PC-9 (cell line): ENCODE measurements around the gene FAM193B. TPM values are rescaled to one million over a fixed set of nuclear protein-coding genes. Genes with fewer than 3 reads are reported as not detected.

ENCODE experiments used
- BruUV-seq: library from RNA; stranded (reverse); fragments of 400-500 nt; replicated peaks from 2 replicates; lab custom pipeline; 2021; lab: Mats Ljungman, UMichigan
- CTCF ChIA-PET: fragments of 300-600 bp; sonication (Branson Sonifier 250); formaldehyde crosslinking; loops from one replicate; lab custom pipeline; 2022; ENCODE audit warnings: antibody characterized with exemption; lab: Charles Lee
- POLR2A ChIA-PET: fragments of 300-600 bp; sonication (Branson Sonifier 250); formaldehyde crosslinking; loops from one replicate; lab custom pipeline; 2022; ENCODE audit warnings: antibody characterized with exemption; ENCODE audit not compliant: unreplicated experiment; lab: Charles Lee
- DNase-seq, 2 experiments: peaks; one replicate each; pipeline versions ENCODE4 v3.0.0 to v3.0.0-alpha.2; 2015 to 2022; ENCODE audit warnings: mixed read lengths in 1 of 2
- H2AFZ ChIP-seq: fragments of 200-600 bp; sonication (generic); 2 replicates; pipeline ENCODE4 v1.8.1; 2017; ENCODE audit warnings: antibody characterized with exemption
- H3F3A ChIP-seq: fragments of 200-600 bp; sonication (generic); 2 replicates; pipeline ENCODE4 v1.8.1; 2017; ENCODE audit warnings: antibody characterized with exemption, mild to moderate bottlenecking, low read depth; ENCODE audit not compliant: insufficient read depth
- H3K27ac ChIP-seq: fragments of 200-600 bp; sonication (generic); 2 replicates; pipeline ENCODE4 v1.6.1; 2016; ENCODE audit warnings: mixed run types
- H3K27me3 ChIP-seq: fragments of 200-600 bp; sonication (generic); 2 replicates; pipeline ENCODE4 v1.6.1; 2016; ENCODE audit warnings: low read depth, mixed run types; ENCODE audit not compliant: insufficient read depth
- H3K36me3 ChIP-seq: fragments of 200-600 bp; sonication (generic); 2 replicates; pipeline ENCODE4 v1.6.1; 2016; ENCODE audit warnings: low read depth, mixed run types
- H3K4me1 ChIP-seq: fragments of 200-600 bp; sonication (generic); replicated peaks from 2 replicates; pipeline ENCODE4 v1.6.1; 2016; ENCODE audit warnings: mixed run types; ENCODE audit not compliant: insufficient read depth
- H3K4me2 ChIP-seq: fragments of 200-600 bp; sonication (generic); 2 replicates; pipeline ENCODE4 v1.6.1; 2017; ENCODE audit warnings: mixed run types
- H3K4me3 ChIP-seq: fragments of 200-600 bp; sonication (generic); 2 replicates; pipeline ENCODE4 v1.6.1; 2016; ENCODE audit warnings: mixed run types
- H3K79me2 ChIP-seq: fragments of 200-600 bp; sonication (generic); 2 replicates; pipeline ENCODE4 v1.6.1; 2017; ENCODE audit warnings: low read depth, mixed run types
- H3K9me2 ChIP-seq: fragments of 200-600 bp; sonication (generic); 2 replicates; pipeline ENCODE4 v1.8.1; 2017; ENCODE audit warnings: mild to moderate bottlenecking; ENCODE audit not compliant: insufficient read depth
- H3K9me3 ChIP-seq: fragments of 200-600 bp; sonication (generic); 2 replicates; pipeline ENCODE4 v1.8.1; 2016; ENCODE audit warnings: low read depth; ENCODE audit not compliant: insufficient read depth
- H4K20me1 ChIP-seq: fragments of 200-600 bp; sonication (generic); 2 replicates; pipeline ENCODE4 v1.8.1; 2017; ENCODE audit not compliant: insufficient read depth
- CTCF ChIP-seq: fragments of 200-600 bp; sonication (generic); conservative IDR thresholded peaks from 2 replicates; pipeline ENCODE4 v1.6.1; 2017; ENCODE audit warnings: mixed run types, antibody characterized with exemption, mild to moderate bottlenecking, moderate library complexity
- EZH2 ChIP-seq: fragments of 200-600 bp; sonication (generic); IDR thresholded peaks from 2 replicates; pipeline ENCODE4 v1.8.0; 2017; ENCODE audit warnings: antibody characterized with exemption, low read depth
- intact Hi-C: fragments of 100-400 bp; cut with micrococcal nuclease; formaldehyde crosslinking; loops from one replicate; pipeline ENCODE4 v1.10.0; 2022; ENCODE audit not compliant: unreplicated experiment
- total RNA-seq: library from RNA; stranded (reverse); gene quantifications from 2 replicates; pipeline ENCODE4 v1.2.3, GENCODE V29; 2021

Gene FAM193B
- total RNA-seq, 1 experiment from 2014 or later: 70.4 TPM

GRCh38 chr5:177531209-177531940 lies 23.0 kb downstream of the FAM193B start:
- DNase-seq: no peak
- peaks cover 10% of the 10 kb centered on the region for H3K36me3 ChIP-seq
- intact Hi-C loops: no loop called here
- no peak overlapping the region for H3K27ac ChIP-seq
- no peaks in the 10 kb centered on the region for H3F3A ChIP-seq
- H3K4me1 ChIP-seq: no peaks in the 10 kb centered on the region
- no peaks in the 10 kb centered on the region for H3K9me3 ChIP-seq
- CTCF ChIA-PET: no interaction called here
- no peaks in the 10 kb centered on the region for H3K9me2 ChIP-seq
- no peaks in the 10 kb centered on the region for H3K79me2 ChIP-seq
- H3K27me3 ChIP-seq: no peaks in the 10 kb centered on the region
- no peak overlapping the region for H3K4me2 ChIP-seq
- H4K20me1 ChIP-seq: 0 out of 2 replicates have a peak, but pooled peaks cover 7% of the 10 kb centered on the region
- BruUV-seq: no TSS peak
- POLR2A ChIA-PET: no interaction called here
- H3K4me3 ChIP-seq: no peak overlapping the region
- no peak overlapping the region for H2AFZ ChIP-seq
- no peak for TF ChIP-seq EZH2
- no peak for TF ChIP-seq CTCF

GRCh38 chr5:177530638-177531037 lies 23.7 kb downstream of the FAM193B start:
- no TSS peak for BruUV-seq
- POLR2A ChIA-PET: interaction anchor here (0.6 kb wide), 1 partner anchor 993 kb away, joined by 3 read pairs; the partner anchor contains the start of gene RNF44
- H3K79me2 ChIP-seq: no peaks in the 10 kb centered on the region
- no peak overlapping the region for H3K27ac ChIP-seq
- H3K4me3 ChIP-seq: no peak overlapping the region
- H3F3A ChIP-seq: no peaks in the 10 kb centered on the region
- no peak for DNase-seq
- no peaks in the 10 kb centered on the region for H3K27me3 ChIP-seq
- intact Hi-C loops: no loop called here
- no peaks in the 10 kb centered on the region for H3K9me2 ChIP-seq
- no peaks in the 10 kb centered on the region for H3K9me3 ChIP-seq
- H4K20me1 ChIP-seq: 0 out of 2 replicates have a peak, but pooled peaks cover 7% of the 10 kb centered on the region
- CTCF ChIA-PET: no interaction called here
- H3K4me1 ChIP-seq: no peaks in the 10 kb centered on the region
- H3K36me3 ChIP-seq: peaks cover 4% of the 10 kb centered on the region
- no peak overlapping the region for H3K4me2 ChIP-seq
- TF ChIP-seq CTCF (no peak), EZH2 (no peak)
- no peak overlapping the region for H2AFZ ChIP-seq

DNA sequence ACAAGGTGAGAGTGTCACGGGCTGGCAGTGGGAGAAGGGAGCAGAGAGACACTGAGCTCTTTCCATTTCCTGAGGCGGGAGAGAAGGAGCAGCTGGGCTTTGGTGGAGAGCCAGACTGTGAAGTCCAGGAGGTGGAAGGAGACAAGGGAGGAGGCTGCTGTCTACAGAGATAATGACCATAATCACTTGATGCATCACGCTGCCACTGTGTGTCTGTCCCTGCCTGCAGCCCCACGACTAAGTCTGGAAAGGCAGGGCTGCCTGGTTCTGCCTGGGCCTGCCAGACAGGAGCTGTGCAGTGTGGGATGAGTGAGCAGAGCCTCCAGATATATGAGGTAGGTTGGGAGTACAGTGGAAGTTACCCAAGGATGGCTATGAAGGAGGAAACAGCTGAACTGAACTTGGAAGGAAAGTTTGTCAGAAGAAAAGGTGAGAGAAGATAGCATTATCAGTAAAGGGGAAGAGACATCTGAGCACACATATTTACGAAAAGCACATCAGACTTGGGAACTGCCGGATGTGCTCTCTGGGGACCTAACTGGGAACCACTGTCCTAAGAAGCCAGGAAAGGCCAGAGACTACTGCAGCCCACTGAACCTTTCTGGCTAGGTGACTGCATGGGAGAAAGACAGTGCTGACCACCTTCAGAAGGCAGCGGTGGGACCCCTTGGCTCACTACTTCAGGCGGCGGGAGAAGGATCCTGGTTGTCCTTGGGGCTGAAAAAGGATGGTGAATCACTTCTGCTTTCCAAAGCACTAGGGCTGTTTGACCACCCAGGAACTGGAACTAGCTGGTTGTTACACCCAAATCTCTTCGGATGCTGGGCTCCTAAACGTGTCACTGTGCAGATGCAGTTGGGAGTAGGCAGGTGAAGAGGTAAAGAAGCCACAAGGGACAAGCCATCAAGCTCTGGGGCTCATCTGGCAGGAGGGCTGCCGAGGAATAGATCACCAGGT lies 24.8 kb downstream of the FAM193B start:
- no peaks in the 10 kb centered on the region; the same call in 1 of the 2 replicates for H3K36me3 ChIP-seq
- H3K4me3 ChIP-seq: no peak overlapping the region
- no peak for DNase-seq
- H3K27me3 ChIP-seq: no peaks in the 10 kb centered on the region
- BruUV-seq: no TSS peak
- TF ChIP-seq EZH2: no peak
- no peak for TF ChIP-seq CTCF
- ChIA-PET CTCF (no interaction called here), POLR2A (interaction anchor here (0.6 kb wide), 1 partner anchor 992 kb away, joined by 3 read pairs; the partner anchor contains the start of gene RNF44)
- no peaks in the 10 kb centered on the region for H3K9me3 ChIP-seq
- H2AFZ ChIP-seq: no peak overlapping the region
- intact Hi-C loops: no loop called here
- no peaks in the 10 kb centered on the region for H3F3A ChIP-seq
- H3K27ac ChIP-seq: no peak overlapping the region
- H4K20me1 ChIP-seq: no peaks in the 10 kb centered on the region
- no peaks in the 10 kb centered on the region for H3K9me2 ChIP-seq
- H3K79me2 ChIP-seq: no peaks in the 10 kb centered on the region
- no peaks in the 10 kb centered on the region for H3K4me1 ChIP-seq
- H3K4me2 ChIP-seq: no peak overlapping the region
